GM18867 (cell line): ENCODE measurements around the gene PDE4DIP.
"Not testable (repeated sequence)": the region's sequence is repeated elsewhere in the genome, so short reads cannot be mapped to it uniquely, and the experiment has no call there.

Source experiments
- ATAC-seq: cut with Tn5 transposase; IDR thresholded peaks from one replicate; pipeline ENCODE4 v1.9.1; 2021; ENCODE audit warnings: mild to moderate bottlenecking, moderate library complexity; ENCODE audit not compliant: unreplicated experiment

Gene PDE4DIP

DNA sequence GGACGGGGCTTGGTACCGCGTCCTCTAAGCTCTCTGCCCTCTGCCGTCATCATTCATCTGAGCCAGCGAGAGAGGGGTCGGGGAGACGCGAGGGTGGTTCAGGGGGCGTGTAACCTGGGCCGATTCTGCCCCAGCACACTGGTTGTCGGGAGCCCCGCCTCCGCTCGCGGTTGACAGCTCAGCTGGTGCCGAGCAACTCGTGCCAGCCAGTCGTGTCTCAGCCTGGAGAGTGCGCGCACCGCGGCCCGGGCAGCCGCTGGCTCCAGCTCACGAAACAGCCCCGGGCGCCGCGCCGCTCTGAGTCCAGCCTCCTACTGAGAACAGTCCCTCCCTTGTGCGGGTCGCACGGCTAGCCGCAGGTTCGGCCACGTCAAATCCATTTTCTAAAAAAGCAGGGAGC is at the start of gene PDE4DIP:
TSS of gene PDE4DIP (plus strand) at position 209 of the 400 bp plus-strand sequence. CDS start 347 bp downstream, outside the sequence.
- ATAC-seq: peak; percentile 56

- not testable (repeated sequence) for ATAC-seq
Observed at GRCh38 chr1:148808268-148808928, 35.8 kb upstream of the PDE4DIP start.

GRCh38 chr1:148808929-148809283 is 35.3 kb upstream of the PDE4DIP start:
- not testable (repeated sequence) for ATAC-seq

DNA sequence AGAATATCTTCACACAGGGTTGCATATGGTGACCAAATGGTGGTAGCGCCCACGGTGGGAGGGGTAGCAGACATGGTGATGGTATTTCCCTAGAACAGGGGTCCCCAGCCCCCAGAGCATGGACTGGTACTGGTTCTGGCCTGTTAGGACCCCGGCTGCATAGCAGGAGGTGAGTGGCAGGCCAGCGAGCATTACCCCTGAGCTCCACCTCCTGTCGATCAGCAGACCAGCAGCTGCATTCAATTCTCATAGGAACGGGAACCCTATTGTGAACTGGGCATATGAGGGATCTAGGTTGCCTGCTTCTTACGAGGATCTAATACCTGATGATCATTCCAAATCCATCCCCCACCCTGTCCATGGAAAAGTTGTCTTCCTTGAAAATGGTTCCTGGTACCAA is 22.0 kb upstream of the PDE4DIP start:
- ATAC-seq: not testable (repeated sequence)

DNA sequence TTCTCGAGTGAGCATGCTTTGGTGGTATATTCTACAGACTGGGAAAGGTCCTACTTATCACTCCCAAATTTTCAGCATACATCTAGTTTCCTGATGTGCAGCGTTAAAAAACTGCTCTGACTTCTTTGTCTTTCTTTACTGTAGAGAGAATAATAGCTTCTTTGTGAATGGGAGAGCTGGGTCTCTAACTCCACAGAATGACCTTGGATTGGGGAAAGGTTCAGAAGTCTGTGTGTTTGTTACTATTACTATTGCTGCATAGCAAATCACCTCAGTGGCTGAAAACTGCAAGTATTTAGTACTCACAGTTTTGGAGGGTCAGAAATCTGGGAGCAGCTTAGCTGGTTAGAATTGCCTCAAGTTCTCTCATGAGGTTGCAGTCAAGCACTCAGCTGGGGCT is 20.4 kb upstream of the PDE4DIP start:
- ATAC-seq: not testable (repeated sequence)

DNA sequence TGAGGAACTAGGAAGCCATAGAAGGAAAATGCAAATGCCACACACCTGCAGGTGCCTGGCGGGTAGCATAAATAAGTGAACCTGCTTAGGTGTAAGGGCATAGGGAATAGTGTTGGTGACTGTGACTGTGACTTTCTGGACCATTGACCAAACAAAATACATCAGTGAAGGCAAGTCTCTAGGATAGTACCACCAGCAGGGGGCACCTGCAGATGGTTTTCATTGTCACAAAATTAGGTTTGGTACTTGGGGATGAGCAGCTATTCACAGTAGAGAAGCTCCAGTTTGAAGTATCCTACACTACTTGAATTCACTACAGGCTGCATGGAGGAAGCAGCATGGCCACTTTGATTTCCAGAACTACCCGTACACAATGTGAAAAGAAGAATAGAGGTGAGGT is 19.2 kb upstream of the PDE4DIP start:
- peak; percentile 48 for ATAC-seq

- ATAC-seq: not testable (repeated sequence)
Observed at GRCh38 chr1:148828531-148828930, 15.7 kb upstream of the PDE4DIP start.

- ATAC-seq: not testable (repeated sequence)
Observed at GRCh38 chr1:148828962-148829361, 15.3 kb upstream of the PDE4DIP start.

DNA sequence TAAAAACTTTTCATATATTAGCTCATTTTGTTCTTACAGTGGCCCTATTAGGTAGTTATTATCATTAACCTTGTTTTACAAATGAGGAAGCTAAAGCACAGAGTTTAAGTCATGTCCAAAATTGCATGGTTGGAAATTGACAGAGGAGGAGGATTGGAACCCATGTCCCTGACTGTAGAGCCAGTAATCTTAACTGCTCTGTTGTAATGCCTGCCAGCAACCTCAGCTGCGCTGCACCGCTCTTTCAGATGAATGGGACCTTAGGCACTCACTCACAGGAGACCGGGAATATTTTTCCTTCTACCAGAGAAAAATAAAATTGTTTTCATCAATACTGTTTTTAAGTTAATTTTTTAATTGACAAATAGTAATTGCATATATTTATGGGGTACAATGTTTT is 14.9 kb upstream of the PDE4DIP start:
- ATAC-seq: not testable (repeated sequence)

GRCh38 chr1:148841262-148841661 is 3.0 kb upstream of the PDE4DIP start:
- not testable (repeated sequence) for ATAC-seq

DNA sequence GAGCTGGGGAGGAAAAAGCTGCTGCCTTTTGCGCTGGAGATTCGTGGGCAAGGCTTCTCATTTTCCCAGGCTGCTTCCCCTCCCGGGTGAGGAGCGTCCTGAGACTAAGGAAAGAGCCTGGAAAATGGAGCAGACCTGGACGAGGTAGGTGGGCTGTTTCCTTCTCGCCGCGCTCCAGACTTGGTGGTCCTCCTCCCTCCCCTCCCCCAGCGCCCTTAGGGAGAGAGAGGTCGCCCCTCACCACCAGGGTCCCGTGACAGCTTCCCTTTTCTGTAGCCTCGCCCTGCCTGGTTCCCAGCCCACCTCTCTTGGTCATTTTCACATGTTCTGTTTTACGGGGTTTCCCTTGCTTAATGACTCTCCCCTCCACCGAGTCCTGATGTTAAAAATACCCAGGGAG is 423 bp downstream of the PDE4DIP start:
- not testable (repeated sequence) for ATAC-seq

DNA sequence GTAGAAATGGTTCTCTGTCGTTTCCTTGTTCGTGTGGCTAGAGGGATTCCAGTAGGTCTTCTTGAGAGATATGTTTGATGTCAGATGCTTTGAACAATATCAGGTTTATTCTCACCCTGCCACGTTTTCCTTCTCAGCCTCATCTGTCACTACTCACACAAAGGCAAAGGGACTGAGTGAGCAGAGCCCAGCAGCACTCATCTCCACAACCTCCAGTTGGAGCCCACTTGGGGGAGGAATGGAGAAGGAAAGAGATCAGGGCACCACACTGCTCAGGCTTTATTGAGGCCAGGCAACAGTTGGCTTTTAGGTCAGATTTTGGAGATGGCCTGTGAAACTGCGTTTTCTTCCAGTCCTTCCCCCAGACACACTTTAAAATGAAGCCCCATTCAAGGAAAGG is 840 bp downstream of the PDE4DIP start:
- ATAC-seq: not testable (repeated sequence)

DNA sequence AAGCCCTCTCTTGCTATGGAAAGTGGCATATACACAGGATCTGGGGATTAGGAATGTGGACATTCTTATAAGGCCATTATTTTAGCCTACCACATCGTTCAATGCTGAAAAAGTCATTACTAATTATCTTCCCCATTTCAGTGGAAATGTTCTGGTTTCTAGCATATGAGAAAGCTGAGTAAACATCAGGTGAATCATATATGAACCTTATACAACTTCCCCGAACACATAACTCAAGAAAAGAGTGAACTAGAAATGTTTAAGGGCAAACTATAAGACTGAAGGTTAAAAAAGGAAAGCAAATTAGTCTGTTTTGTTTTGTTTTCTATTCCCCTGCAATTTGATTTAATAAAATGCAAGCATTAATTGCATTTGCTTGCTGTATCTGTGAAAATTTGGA is 6.1 kb downstream of the PDE4DIP start:
- ATAC-seq: not testable (repeated sequence)

DNA sequence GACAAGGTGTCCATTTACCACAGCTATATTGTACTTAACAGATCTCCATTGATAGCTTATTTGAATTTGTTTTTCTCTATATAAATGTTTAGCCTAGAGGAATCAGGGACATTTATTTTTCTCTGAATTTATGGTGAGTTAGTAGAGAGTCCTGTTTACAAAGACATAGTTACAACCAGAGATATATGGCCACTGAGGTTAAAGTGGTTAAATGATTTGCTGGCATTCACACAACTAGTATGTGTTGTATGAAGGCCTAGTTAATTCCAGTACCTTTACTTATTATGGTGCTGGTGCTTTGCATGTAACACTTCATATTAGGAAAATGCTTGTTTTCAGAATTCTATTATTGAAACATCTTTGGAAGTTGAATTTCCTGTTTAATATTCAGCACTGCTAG is 6.6 kb downstream of the PDE4DIP start:
- not testable (repeated sequence) for ATAC-seq

DNA sequence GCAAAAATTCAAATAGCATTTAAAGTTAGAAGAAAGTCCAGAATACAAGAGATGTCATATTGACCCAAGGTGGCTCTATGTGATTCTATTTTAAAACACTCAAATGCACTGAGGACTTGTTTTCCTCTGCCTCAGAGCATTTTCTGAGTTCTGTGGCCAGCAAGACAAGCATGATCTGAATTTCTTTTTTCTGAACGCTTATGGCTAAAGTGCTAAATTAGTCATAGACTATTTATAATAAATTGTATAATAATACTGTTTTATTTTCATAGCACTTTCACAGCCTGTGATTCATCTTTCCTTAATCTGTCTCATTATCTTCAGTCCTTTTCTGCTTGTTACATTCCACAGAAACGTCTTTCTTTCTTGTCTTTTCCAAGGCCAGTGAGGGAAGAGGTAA is 7.5 kb downstream of the PDE4DIP start:
- not testable (repeated sequence) for ATAC-seq

DNA sequence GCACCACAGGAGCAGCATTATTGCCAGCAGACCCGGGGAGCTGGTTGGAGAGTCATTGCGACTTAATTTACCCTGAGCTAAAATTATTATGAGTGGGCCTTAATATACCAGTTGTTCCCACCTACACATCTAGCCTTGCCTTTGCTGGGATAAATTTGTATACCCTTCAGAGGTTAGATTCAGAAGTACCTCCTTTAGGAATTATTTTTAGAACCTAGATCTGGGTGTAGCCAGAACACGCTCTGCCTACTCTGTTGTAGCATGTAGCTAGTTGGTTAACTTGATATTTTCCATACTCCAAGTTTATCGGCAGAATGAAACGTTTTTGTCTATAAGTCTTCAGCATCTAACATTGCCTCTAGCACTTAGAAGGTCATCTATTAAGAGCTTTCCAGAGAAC is 9.1 kb downstream of the PDE4DIP start:
- ATAC-seq: not testable (repeated sequence)

DNA sequence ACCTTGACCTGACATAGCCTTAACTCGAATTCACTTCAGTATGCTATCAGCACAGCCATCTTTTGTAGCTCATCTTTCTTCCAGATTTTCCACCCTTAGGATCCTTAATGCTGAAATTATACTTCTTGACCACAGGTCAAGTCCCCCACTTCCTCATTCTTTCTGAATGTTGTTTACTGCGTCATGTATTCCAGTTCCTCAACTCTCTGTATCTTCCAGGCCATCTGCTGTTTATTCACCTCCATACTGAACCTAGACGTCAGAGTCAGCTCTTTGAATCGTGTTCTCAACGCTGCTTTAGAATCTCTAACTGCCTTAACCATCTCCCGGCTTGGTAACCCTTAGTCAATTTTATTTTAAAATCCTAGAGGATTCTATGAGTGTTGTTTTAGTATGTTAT is 9.8 kb downstream of the PDE4DIP start:
- ATAC-seq: not testable (repeated sequence)

DNA sequence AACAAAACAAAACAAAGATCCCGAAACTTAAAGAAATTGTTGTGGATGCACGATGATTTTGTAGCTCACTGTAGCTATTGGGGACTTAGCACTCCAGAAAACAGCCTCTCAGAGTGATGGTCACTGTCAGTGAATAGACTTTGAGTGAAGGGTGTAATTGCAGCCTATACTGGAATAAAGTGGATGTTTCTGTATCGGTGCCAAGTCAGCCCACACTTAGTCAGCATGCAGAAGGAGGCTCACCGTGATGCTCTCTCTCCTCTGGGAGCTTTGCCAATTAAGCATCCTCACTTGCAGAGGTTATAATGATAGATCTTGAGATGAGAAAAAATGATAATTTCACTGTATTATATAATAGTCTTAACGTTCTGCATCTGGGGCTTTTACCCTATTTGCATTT is 11.1 kb downstream of the PDE4DIP start:
- ATAC-seq: not testable (repeated sequence)

- ATAC-seq: not testable (repeated sequence)
Observed at GRCh38 chr1:148860049-148860448, 15.8 kb downstream of the PDE4DIP start.

GRCh38 chr1:148860579-148861259 is 16.5 kb downstream of the PDE4DIP start:
- not testable (repeated sequence) for ATAC-seq

GRCh38 chr1:148862590-148862989 is 18.4 kb downstream of the PDE4DIP start:
- ATAC-seq: not testable (repeated sequence)

- not testable (repeated sequence) for ATAC-seq
Observed at GRCh38 chr1:148868924-148869633, 24.9 kb downstream of the PDE4DIP start.
